HG02938 (cell line): ENCODE measurements around the gene CFAP61.
"Not testable (repeated sequence)": the region's sequence is repeated elsewhere in the genome, so short reads cannot be mapped to it uniquely, and the experiment has no call there.

Source experiments
- ATAC-seq: cut with Tn5 transposase; IDR thresholded peaks from one replicate; pipeline ENCODE4 v1.9.1; 2021; ENCODE audit warnings: mild to moderate bottlenecking, moderate library complexity; ENCODE audit not compliant: unreplicated experiment

CFAP61 gene

GRCh38 chr20:20052074-20052970 is at the start of gene CFAP61, which contains the start of gene CRNKL1:
Gene CFAP61, plus strand, starts transcription at chr20:20052532. Its CDS starts 4,122 bp downstream, at chr20:20056654.
Gene CRNKL1, minus strand, starts transcription at chr20:20052466. Its CDS starts 124 bp downstream, at chr20:20052342.
- peak; percentile 87 for ATAC-seq

- no peak for ATAC-seq
Observed at GRCh38 chr20:20003031-20003954, 49.0 kb upstream of the CFAP61 start.

GRCh38 chr20:20003955-20004322 is 48.4 kb upstream of the CFAP61 start:
- not testable (repeated sequence) for ATAC-seq

- no peak for ATAC-seq
Observed at GRCh38 chr20:20005342-20005741, 47.0 kb upstream of the CFAP61 start.

- ATAC-seq, result no peak
Observed at GRCh38 chr20:20009784-20010253, 42.5 kb upstream of the CFAP61 start.

GRCh38 chr20:20010639-20011500 is 41.5 kb upstream of the CFAP61 start:
- no peak for ATAC-seq

- ATAC-seq, result no peak
Observed at GRCh38 chr20:20012541-20012940, 39.8 kb upstream of the CFAP61 start.

- no peak for ATAC-seq
Observed at GRCh38 chr20:20014659-20015058, 37.7 kb upstream of the CFAP61 start.

- peak; percentile 93 for ATAC-seq
Observed at GRCh38 chr20:20017001-20017843, 35.1 kb upstream of the CFAP61 start, which contains the start of gene NAA20. Gene NAA20, plus strand, starts transcription at chr20:20017362. Its CDS starts 35 bp downstream, at chr20:20017397.

GRCh38 chr20:20017844-20018185 is 34.5 kb upstream of the CFAP61 start:
- ATAC-seq, result peak; percentile 24

- ATAC-seq, result no peak
Observed at GRCh38 chr20:20018366-20018765, 34.0 kb upstream of the CFAP61 start.

- ATAC-seq, result no peak
Observed at GRCh38 chr20:20019123-20019522, 33.2 kb upstream of the CFAP61 start.

GRCh38 chr20:20020908-20021307 is 31.4 kb upstream of the CFAP61 start:
- no peak for ATAC-seq

GRCh38 chr20:20021835-20022234 is 30.5 kb upstream of the CFAP61 start:
- ATAC-seq, result no peak

- peak; percentile 66 for ATAC-seq
Observed at GRCh38 chr20:20022498-20022897, 29.8 kb upstream of the CFAP61 start.

GRCh38 chr20:20023395-20023794 is 28.9 kb upstream of the CFAP61 start:
- ATAC-seq, result no peak

- no peak for ATAC-seq
Observed at GRCh38 chr20:20024942-20025341, 27.4 kb upstream of the CFAP61 start.

GRCh38 chr20:20027284-20027683 is 25.0 kb upstream of the CFAP61 start:
- ATAC-seq, result no peak

GRCh38 chr20:20031790-20032189 is 20.5 kb upstream of the CFAP61 start:
- ATAC-seq, result no peak
